ENCODE results near the gene TBPL1.

DNA sequence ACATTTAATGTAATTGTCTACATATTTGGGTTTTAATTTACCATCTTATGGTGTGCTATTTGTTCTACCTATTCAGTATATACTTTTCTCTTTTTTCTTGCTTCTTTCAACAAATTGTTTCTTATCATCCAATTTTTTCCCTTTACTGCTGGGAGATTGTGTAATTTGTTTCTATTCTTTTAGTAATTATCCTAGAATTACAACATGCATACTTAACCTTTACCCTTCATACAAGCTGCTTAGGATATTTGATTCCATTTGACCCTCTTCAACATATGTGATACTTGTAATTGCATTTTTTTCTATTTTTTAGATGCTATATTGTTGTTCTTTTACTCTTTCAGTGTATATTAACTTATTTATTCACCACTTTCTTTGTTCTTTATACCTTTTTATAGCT, 15.1 kb upstream of the TBPL1 start:
- TF ChIP-seq ARNTL (CRISPR knock-in tag; IDR thresholded peaks at IDR 0.05; ENCODE audit: borderline replicate concordance, low read depth) (no peak), ESRRG (CRISPR knock-in tag; IDR thresholded peaks at IDR 0.05) (no peak), OSR1 (CRISPR knock-in tag; IDR thresholded peaks at IDR 0.05) (no peak), ZFP30 (CRISPR knock-in tag; IDR thresholded peaks at IDR 0.05) (no peak), ZNF70 (CRISPR knock-in tag; IDR thresholded peaks at IDR 0.05) (no peak)
- TF ChIP-seq, protein P1, sequence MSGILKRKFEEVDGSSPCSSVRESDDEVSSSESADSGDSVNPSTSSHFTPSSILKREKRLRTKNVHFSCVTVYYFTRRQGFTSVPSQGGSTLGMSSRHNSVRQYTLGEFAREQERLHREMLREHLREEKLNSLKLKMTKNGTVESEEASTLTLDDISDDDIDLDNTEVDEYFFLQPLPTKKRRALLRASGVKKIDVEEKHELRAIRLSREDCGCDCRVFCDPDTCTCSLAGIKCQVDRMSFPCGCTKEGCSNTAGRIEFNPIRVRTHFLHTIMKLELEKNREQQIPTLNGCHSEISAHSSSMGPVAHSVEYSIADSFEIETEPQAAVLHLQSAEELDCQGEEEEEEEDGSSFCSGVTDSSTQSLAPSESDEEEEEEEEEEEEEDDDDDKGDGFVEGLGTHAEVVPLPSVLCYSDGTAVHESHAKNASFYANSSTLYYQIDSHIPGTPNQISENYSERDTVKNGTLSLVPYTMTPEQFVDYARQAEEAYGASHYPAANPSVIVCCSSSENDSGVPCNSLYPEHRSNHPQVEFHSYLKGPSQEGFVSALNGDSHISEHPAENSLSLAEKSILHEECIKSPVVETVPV (CRISPR knock-in tag; IDR thresholded peaks at IDR 0.05), result no peak
- TF ChIP-seq, protein P2, sequence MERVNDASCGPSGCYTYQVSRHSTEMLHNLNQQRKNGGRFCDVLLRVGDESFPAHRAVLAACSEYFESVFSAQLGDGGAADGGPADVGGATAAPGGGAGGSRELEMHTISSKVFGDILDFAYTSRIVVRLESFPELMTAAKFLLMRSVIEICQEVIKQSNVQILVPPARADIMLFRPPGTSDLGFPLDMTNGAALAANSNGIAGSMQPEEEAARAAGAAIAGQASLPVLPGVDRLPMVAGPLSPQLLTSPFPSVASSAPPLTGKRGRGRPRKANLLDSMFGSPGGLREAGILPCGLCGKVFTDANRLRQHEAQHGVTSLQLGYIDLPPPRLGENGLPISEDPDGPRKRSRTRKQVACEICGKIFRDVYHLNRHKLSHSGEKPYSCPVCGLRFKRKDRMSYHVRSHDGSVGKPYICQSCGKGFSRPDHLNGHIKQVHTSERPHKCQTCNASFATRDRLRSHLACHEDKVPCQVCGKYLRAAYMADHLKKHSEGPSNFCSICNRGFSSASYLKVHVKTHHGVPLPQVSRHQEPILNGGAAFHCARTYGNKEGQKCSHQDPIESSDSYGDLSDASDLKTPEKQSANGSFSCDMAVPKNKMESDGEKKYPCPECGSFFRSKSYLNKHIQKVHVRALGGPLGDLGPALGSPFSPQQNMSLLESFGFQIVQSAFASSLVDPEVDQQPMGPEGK (CRISPR knock-in tag; IDR thresholded peaks at IDR 0.05; ENCODE audit: borderline replicate concordance), result no peak
- TF ChIP-seq, protein P3, sequence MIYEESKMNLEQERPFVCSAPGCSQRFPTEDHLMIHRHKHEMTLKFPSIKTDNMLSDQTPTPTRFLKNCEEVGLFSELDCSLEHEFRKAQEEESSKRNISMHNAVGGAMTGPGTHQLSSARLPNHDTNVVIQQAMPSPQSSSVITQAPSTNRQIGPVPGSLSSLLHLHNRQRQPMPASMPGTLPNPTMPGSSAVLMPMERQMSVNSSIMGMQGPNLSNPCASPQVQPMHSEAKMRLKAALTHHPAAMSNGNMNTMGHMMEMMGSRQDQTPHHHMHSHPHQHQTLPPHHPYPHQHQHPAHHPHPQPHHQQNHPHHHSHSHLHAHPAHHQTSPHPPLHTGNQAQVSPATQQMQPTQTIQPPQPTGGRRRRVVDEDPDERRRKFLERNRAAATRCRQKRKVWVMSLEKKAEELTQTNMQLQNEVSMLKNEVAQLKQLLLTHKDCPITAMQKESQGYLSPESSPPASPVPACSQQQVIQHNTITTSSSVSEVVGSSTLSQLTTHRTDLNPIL (CRISPR knock-in tag; IDR thresholded peaks at IDR 0.05; ENCODE audit: low read depth), result no peak
